ENCODE data around the gene UST. TPM values are rescaled to one million over a fixed set of nuclear protein-coding genes. Genes with fewer than 3 reads are reported as not detected.

Gene UST
- total and polyA plus RNA-seq, 9 of the 15 experiments (the other 6 are each of a cell fraction or from before 2014, with no cell fraction given) = 0.04 to 0.10 TPM; not detected in 7

- DNase-seq (ENCODE audit: extremely low read depth in 1 of 4, low spot score in 3 of 4) (peak; percentile 61 to 87 (median 70)), FAIRE-seq (peak; percentile 88), ATAC-seq (peak; percentile 98)
- POLR2A ChIA-PET = interaction anchor here (0.7 kb wide), 1 partner anchor 403 kb away, joined by 3 read pairs; no protein-coding TSS in a partner anchor
- H3K4me2 ChIP-seq (ENCODE audit: insufficient read depth, low read length) = no peak overlapping the region
- CTCF ChIA-PET (ENCODE audit: low intra/inter-chr PET ratio) = interaction anchor here (1.3 to 5.9 kb wide), 2 partner anchors 349 to 435 kb away, joined by 9 to 67 read pairs; no protein-coding TSS in a partner anchor
- H4K20me1 ChIP-seq (replicated peaks; ENCODE audit: control insufficient read depth, insufficient read depth, low read length) = no peaks in the 10 kb centered on the region; the same call in 1 of the 2 replicates
- H3K27ac ChIP-seq (ENCODE audit: extremely low read depth, low read depth, low read length) = no peak overlapping the region
- BruUV-seq (replicated peaks) = no TSS peak
- H3K36me3 ChIP-seq (ENCODE audit: control insufficient read depth, insufficient read depth, low read length) = no peaks in the 10 kb centered on the region
- no peak overlapping the region for H3K9ac ChIP-seq (ENCODE audit: insufficient read depth in 1 of 2, low read depth in 2 of 2, low read length in 2 of 2)
- no peaks in the 10 kb centered on the region for H3K79me2 ChIP-seq (ENCODE audit: control insufficient read depth, insufficient read depth, low read length)
- H3K4me3 ChIP-seq = no peak overlapping the region
- no peaks in the 10 kb centered on the region for H3K4me1 ChIP-seq (replicated peaks in 1 of 2; ENCODE audit: control insufficient read depth in 2 of 2, insufficient read depth in 2 of 2, low read length in 2 of 2)
- no peaks in the 10 kb centered on the region for H3K9me3 ChIP-seq (replicated peaks; ENCODE audit: control insufficient read depth, insufficient read depth, low read depth, low read length)
- intact Hi-C loops (cut with micrococcal nuclease) (loop anchor here (1.0 to 5.0 kb wide), 6 partner anchors 54 to 434 kb away; no protein-coding TSS in a partner anchor), in situ Hi-C loops (cut with MboI) (no loop called here)
- H2AFZ ChIP-seq (ENCODE audit: low read depth, low read length) = no peak overlapping the region
- H3K27me3 ChIP-seq (ENCODE audit: control insufficient read depth in 2 of 2, insufficient read depth in 2 of 2, low read length in 2 of 2) = peaks cover 6 to 23% of the 10 kb centered on the region in 2 experiments
- no peaks in the 10 kb centered on the region for H3K9me1 ChIP-seq (ENCODE audit: control insufficient read depth, insufficient read depth, low read length)
- 18% methylated on average over 6 of the region's 6 CpGs for WGBS (ENCODE audit: insufficient coverage, low coverage, missing lambda C conversion rate)
- no peak for TF ChIP-seq MAFG (tag; conservative IDR thresholded peaks at IDR 0.05)
- TF ChIP-seq ELF4 (CRISPR knock-in tag; IDR thresholded peaks at IDR 0.05) = 0 out of 2 replicates have a peak, but pooled peaks have one; percentile 12
- TF ChIP-seq KLF1 (tag; IDR thresholded peaks at IDR 0.05) = no peak
- no peak for TF ChIP-seq CBFB (CRISPR knock-in tag; IDR thresholded peaks at IDR 0.05)
- TF ChIP-seq STAG1 (CRISPR knock-in tag; IDR thresholded peaks at IDR 0.05; ENCODE audit: borderline replicate concordance) = peak; percentile 74; the same call in 1 of the 2 replicates
- no peak for TF ChIP-seq TCF15 (CRISPR knock-in tag; IDR thresholded peaks at IDR 0.05)
- peak; percentile 94 for TF ChIP-seq SMC3 (conservative IDR thresholded peaks at IDR 0.05; ENCODE audit: insufficient read depth, low read depth, low read length)
- TF ChIP-seq RB1 (IDR thresholded peaks at IDR 0.05; ENCODE audit: low read depth) = peak; percentile 43; the same call in 1 of the 2 replicates
- no peak for TF ChIP-seq LEF1 (IDR thresholded peaks at IDR 0.05)
- TF ChIP-seq ARID4B (CRISPR knock-in tag; IDR thresholded peaks at IDR 0.05) = 0 out of 2 replicates have a peak, but pooled peaks have one; percentile 23
Measured at GRCh38 chr6:149082320-149082719, 335.5 kb downstream of the UST start.
